HepG2 (cell line): Measurements from ENCODE around the gene MEGF11. TPM values are rescaled to one million over a fixed set of nuclear protein-coding genes. Genes with fewer than 3 reads are reported as not detected.

Experiments
- ATAC-seq: fragments of 200-7000 bp; cut with Tn5 transposase; 3 replicates; pipeline ENCODE4 v1.9.1; 2020; ENCODE audit warnings: mild to moderate bottlenecking, moderate library complexity
- BruUV-seq: library from RNA; stranded (reverse); fragments of 400-500 nt; replicated peaks from 2 replicates; lab custom pipeline; 2021; lab: Mats Ljungman, UMichigan
- CTCF ChIA-PET: fragments of 300-600 bp; formaldehyde crosslinking; extraction: SDS; loops from one replicate; lab custom pipeline; 2021; ENCODE audit warnings: low total read pairs, inconsistent platforms, low intra/inter-chr PET ratio; lab: Yijun Ruan, JAX
- POLR2A ChIA-PET: fragments of 350-600 bp; sonication (Branson Sonifier 250); formaldehyde crosslinking; loops from one replicate; lab custom pipeline; 2020; ENCODE audit warnings: antibody characterized with exemption, inconsistent platforms; lab: Yijun Ruan, JAX
- DNase-seq: peaks from one replicate; pipeline ENCODE4 v3.0.0-alpha.2; 2015; ENCODE audit warnings: low spot score
- FAIRE-seq: peaks from 3 replicates; lab custom pipeline; 2011; peaks lifted over from hg19 to GRCh38; lab: Jason Lieb, UNC
- H2AFZ ChIP-seq: one replicate; pipeline ENCODE4 v1.6.1; 2011; ENCODE audit warnings: low read length, inconsistent platforms
- H3K27ac ChIP-seq: fragments of 300-600 bp; 3 replicates; pipeline ENCODE4 v1.8.0; 2011; ENCODE audit warnings: mixed run types, mild to moderate bottlenecking, mixed read lengths, low read length, inconsistent platforms; ENCODE audit not compliant: insufficient read depth; ENCODE audit errors: extremely low read length
- H3K27me3 ChIP-seq, 2 experiments: fragments of 200-600 bp in 1 of 2; 2 replicates in 1 of 2; 3 replicates in 1 of 2; pipeline versions ENCODE4 v1.6.0 to v1.8.0; 2011; ENCODE audit warnings: low read length in 2 of 2, mild to moderate bottlenecking in 2 of 2, moderate library complexity in 2 of 2, inconsistent platforms in 1 of 2; ENCODE audit not compliant: insufficient read depth in 2 of 2, control insufficient read depth in 1 of 2
- H3K36me3 ChIP-seq, 2 experiments: fragments of 200-600 bp in 1 of 2; replicated peaks in 1 of 2; 2 replicates in 1 of 2; 3 replicates in 1 of 2; pipeline versions ENCODE4 v1.5.1 to v1.8.0; 2011; ENCODE audit warnings: low read length in 2 of 2, inconsistent platforms in 1 of 2; ENCODE audit not compliant: insufficient read depth in 2 of 2, control insufficient read depth in 1 of 2
- H3K4me1 ChIP-seq: 2 replicates; pipeline ENCODE4 v1.5.1; 2012; ENCODE audit warnings: low read length, inconsistent platforms; ENCODE audit not compliant: insufficient read depth
- H3K4me2 ChIP-seq: 2 replicates; pipeline ENCODE4 v1.6.0; 2011; ENCODE audit warnings: low read depth, low read length, inconsistent platforms
- H3K4me3 ChIP-seq, 3 experiments: fragments of 200-600 bp in 1 of 3; sonication (generic), shearing (Covaris generic) in 1 of 3; replicated peaks in 1 of 3; 2 replicates each; pipeline ENCODE4 v1.5.1; 2011 to 2016; ENCODE audit warnings: low read length in 3 of 3, inconsistent platforms in 2 of 3, low read depth in 2 of 3, mild to moderate bottlenecking in 2 of 3, control low read depth in 1 of 3, mixed read lengths in 1 of 3; ENCODE audit not compliant: insufficient read depth in 1 of 3
- H3K79me2 ChIP-seq: one replicate; pipeline ENCODE4 v1.6.1; 2011; ENCODE audit warnings: low read length, inconsistent platforms; ENCODE audit not compliant: insufficient read depth
- H3K9ac ChIP-seq: 2 replicates; pipeline ENCODE4 v1.6.0; 2011; ENCODE audit warnings: mild to moderate bottlenecking, low read depth, low read length, inconsistent platforms; ENCODE audit not compliant: insufficient read depth
- H3K9me3 ChIP-seq: 2 replicates; pipeline ENCODE4 v1.5.1; 2012; ENCODE audit warnings: mild to moderate bottlenecking, low read length
- H4K20me1 ChIP-seq: 2 replicates; pipeline ENCODE4 v1.6.0; 2011; ENCODE audit warnings: inconsistent platforms, mild to moderate bottlenecking, low read length, moderate library complexity; ENCODE audit not compliant: insufficient read depth
- ARHGAP35 ChIP-seq: sonication (generic); formaldehyde crosslinking; IDR thresholded peaks from 2 replicates; pipeline ENCODE4 v1.9.0; 2022; ENCODE audit warnings: mild to moderate bottlenecking, inconsistent platforms, moderate library complexity, missing genetic modification reagents, borderline replicate concordance
- ELF4 ChIP-seq: sonication (generic); formaldehyde crosslinking; IDR thresholded peaks from 2 replicates; pipeline ENCODE4 v1.5.0; 2020; ENCODE audit warnings: missing genetic modification reagents, mild to moderate bottlenecking, moderate library complexity, borderline replicate concordance
- HNF4A ChIP-seq: sonication (generic); formaldehyde crosslinking; IDR thresholded peaks from 2 replicates; pipeline ENCODE4 v1.4.0; 2020; ENCODE audit warnings: missing genetic modification reagents
- HOXA9 ChIP-seq: sonication (generic); formaldehyde crosslinking; IDR thresholded peaks from 2 replicates; pipeline ENCODE4 v1.8.1; 2022; ENCODE audit warnings: missing genetic modification reagents, mild to moderate bottlenecking, moderate library complexity, borderline replicate concordance
- KDM5A ChIP-seq: fragments of 200-600 bp; sonication (generic); IDR thresholded peaks from 2 replicates; pipeline ENCODE4 v1.7.0; 2018; ENCODE audit warnings: antibody characterized with exemption, mild to moderate bottlenecking, low read length, borderline replicate concordance
- NR2F1 ChIP-seq, 2 experiments: fragments of 450-650 bp in 1 of 2; formaldehyde crosslinking in 1 of 2; IDR thresholded peaks; 2 replicates each; pipeline versions ENCODE4 v1.5.0 to v1.6.1; 2016 to 2020; ENCODE audit warnings: mild to moderate bottlenecking in 1 of 2, missing compliant biosample characterization in 1 of 2, missing genetic modification reagents in 1 of 2, moderate library complexity in 1 of 2
- YY1 ChIP-seq: IDR thresholded peaks from 2 replicates; pipeline ENCODE4 v1.6.1; 2011; ENCODE audit warnings: low read length, low read depth, moderate library complexity, mild to moderate bottlenecking; ENCODE audit not compliant: insufficient read depth, insufficient replicate concordance
- ZC3H4 ChIP-seq: sonication (generic); formaldehyde crosslinking; IDR thresholded peaks from 2 replicates; pipeline ENCODE4 v1.4.0; 2020; ENCODE audit warnings: missing genetic modification reagents, borderline replicate concordance
- ZNF282 ChIP-seq: fragments of 450-650 bp; IDR thresholded peaks from 2 replicates; pipeline ENCODE4 v1.6.1; 2018; ENCODE audit not compliant: partially characterized antibody
- ZNF343 ChIP-seq: sonication (generic); formaldehyde crosslinking; IDR thresholded peaks from 2 replicates; pipeline ENCODE4 v1.4.0; 2020; ENCODE audit warnings: mild to moderate bottlenecking, missing genetic modification reagents
- ZNF382 ChIP-seq: sonication (generic); formaldehyde crosslinking; IDR thresholded peaks from 2 replicates; pipeline ENCODE4 v1.5.0; 2020; ENCODE audit warnings: missing genetic modification reagents, mild to moderate bottlenecking, borderline replicate concordance
- ZSCAN29 ChIP-seq: sonication (generic); formaldehyde crosslinking; conservative IDR thresholded peaks from 2 replicates; pipeline ENCODE4 v1.4.0; 2020; ENCODE audit warnings: mild to moderate bottlenecking, missing genetic modification reagents
- WGBS: methylation state at CpG from one replicate; pipeline ENCODE4 v1.1.6; 2017; ENCODE audit warnings: low lambda C conversion rate; 5-methylcytosine and 5-hydroxymethylcytosine counted together
- in situ Hi-C: cut with HindIII; loops from 2 replicates; pipeline ENCODE4 v1.10.0; 2017; ENCODE audit warnings: low pct_unique_long_range_greater_than_20kb; ENCODE audit not compliant: extremely low pct_ligation_motif_present
- intact Hi-C: fragments of 100-400 bp; cut with micrococcal nuclease; formaldehyde crosslinking; loops from one replicate; pipeline ENCODE4 v1.10.0; 2022; ENCODE audit not compliant: unreplicated experiment
- polyA plus RNA-seq, 8 experiments: library from polyadenylated mRNA; depleted of rRNA in 3 of 8; stranded (reverse) in 7 of 8; unstranded in 1 of 8; fragments of >200 nt; fragmentation: Illumina TruSeq in 4 of 8; extraction: Trizol in 4 of 8; gene quantifications; 2 replicates each; pipeline versions ENCODE4 v1.2.1 to v1.2.3, GENCODE V29; 2011 to 2016; ENCODE audit warnings: low read depth in 4 of 8, missing spikeins in 1 of 8, mixed read lengths in 1 of 8; ENCODE audit not compliant: insufficient read depth in 1 of 8
- total RNA-seq, 5 experiments: library from RNA; depleted of rRNA; stranded (reverse); fragments of >200 nt; fragmentation: Illumina TruSeq; extraction: Trizol; gene quantifications; 2 replicates each; pipeline ENCODE4 v1.2.3, GENCODE V29; 2016; ENCODE audit warnings: low read depth in 1 of 5
- TF ChIP-seq, protein P1 (sequence below): sonication (generic); formaldehyde crosslinking; IDR thresholded peaks from 2 replicates; pipeline ENCODE4 v1.4.0; 2020; ENCODE audit warnings: low read depth, missing genetic modification reagents
- TF ChIP-seq, protein P2 (sequence below): IDR thresholded peaks from 2 replicates; pipeline ENCODE4 v1.6.1; 2016; ENCODE audit warnings: low read depth
- TF ChIP-seq, protein P3 (sequence below): IDR thresholded peaks from 2 replicates; pipeline ENCODE4 v1.6.1; 2016; ENCODE audit warnings: missing genetic modification reagents, missing compliant biosample characterization

Gene MEGF11
- total and polyA plus RNA-seq, 2 of the 13 experiments (the other 11 are each of a cell fraction or from before 2014, with no cell fraction given), result not detected

DNA sequence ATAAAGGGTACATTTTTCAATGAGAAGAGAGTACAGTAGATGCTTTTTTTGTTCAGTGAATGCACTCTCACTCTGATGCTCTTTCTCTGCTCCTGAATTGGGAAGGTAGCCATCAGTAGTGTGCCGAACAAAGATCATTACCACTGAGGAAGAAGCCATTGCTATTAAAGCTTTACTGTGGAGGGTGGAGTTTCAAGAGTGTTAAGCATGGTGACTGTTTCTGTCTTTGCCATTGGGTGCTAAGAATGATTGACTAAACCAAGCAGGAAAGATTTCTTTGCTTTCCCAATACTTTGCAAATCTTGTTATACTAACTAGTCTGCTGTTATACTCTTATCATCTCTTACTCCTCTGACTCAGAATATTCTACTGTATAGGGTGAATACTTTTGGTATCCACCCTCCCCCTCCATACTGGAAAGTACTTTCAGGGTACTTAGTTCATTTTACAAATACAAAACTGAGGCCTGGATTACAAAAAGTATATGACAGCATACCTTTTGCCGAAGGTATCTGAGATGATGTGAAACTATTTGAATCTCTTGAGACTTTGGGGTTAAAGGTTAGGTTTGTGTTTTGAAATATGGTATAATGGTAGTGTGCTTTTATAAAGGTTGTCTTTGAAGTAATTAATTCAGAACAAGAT lies 382.5 kb downstream of the MEGF11 start:
- Histone ChIP-seq H3K79me2 (peaks cover 66% of the 10 kb centered on the region), H3K4me3 (peak overlapping the region; percentile 68 to 97 (median 88); a peak in 5 of 6 replicates), H3K27ac (peak overlapping the region; percentile 87), H3K9me3 (no peaks in the 10 kb centered on the region), H3K27me3 (no peaks in the 10 kb centered on the region; a peak in 1 of 5 replicates), H2AFZ (no peak overlapping the region), H3K4me1 (peaks cover 47% of the 10 kb centered on the region), H4K20me1 (peaks cover 29% of the 10 kb centered on the region), H3K36me3 (peaks cover 1 to 11% of the 10 kb centered on the region in 2 experiments; a peak in 2 of 5 replicates), H3K9ac (peak overlapping the region; percentile 90), H3K4me2 (peak overlapping the region; percentile 69)
- POLR2A ChIA-PET, result interaction anchor here (1.0 to 4.2 kb wide), 6 partner anchors 31 to 275 kb away, joined by 3 to 34 read pairs (median 4); partner anchors contain the start of genes DENND4A and INTS14
- FAIRE-seq, result no peak
- intact Hi-C loops, result no loop called here
- in situ Hi-C loops, result loop anchor here (25.0 kb wide), 1 partner anchor 234 kb away; no protein-coding TSS in a partner anchor
- 4% methylated on average over 2 of the region's 2 CpGs for WGBS
- peak; percentile 40 for DNase-seq
- CTCF ChIA-PET, result no interaction called here
- ATAC-seq, result peak; percentile 40
- TSS peak; percentile 53 for BruUV-seq
- TF ChIP-seq, protein P1, sequence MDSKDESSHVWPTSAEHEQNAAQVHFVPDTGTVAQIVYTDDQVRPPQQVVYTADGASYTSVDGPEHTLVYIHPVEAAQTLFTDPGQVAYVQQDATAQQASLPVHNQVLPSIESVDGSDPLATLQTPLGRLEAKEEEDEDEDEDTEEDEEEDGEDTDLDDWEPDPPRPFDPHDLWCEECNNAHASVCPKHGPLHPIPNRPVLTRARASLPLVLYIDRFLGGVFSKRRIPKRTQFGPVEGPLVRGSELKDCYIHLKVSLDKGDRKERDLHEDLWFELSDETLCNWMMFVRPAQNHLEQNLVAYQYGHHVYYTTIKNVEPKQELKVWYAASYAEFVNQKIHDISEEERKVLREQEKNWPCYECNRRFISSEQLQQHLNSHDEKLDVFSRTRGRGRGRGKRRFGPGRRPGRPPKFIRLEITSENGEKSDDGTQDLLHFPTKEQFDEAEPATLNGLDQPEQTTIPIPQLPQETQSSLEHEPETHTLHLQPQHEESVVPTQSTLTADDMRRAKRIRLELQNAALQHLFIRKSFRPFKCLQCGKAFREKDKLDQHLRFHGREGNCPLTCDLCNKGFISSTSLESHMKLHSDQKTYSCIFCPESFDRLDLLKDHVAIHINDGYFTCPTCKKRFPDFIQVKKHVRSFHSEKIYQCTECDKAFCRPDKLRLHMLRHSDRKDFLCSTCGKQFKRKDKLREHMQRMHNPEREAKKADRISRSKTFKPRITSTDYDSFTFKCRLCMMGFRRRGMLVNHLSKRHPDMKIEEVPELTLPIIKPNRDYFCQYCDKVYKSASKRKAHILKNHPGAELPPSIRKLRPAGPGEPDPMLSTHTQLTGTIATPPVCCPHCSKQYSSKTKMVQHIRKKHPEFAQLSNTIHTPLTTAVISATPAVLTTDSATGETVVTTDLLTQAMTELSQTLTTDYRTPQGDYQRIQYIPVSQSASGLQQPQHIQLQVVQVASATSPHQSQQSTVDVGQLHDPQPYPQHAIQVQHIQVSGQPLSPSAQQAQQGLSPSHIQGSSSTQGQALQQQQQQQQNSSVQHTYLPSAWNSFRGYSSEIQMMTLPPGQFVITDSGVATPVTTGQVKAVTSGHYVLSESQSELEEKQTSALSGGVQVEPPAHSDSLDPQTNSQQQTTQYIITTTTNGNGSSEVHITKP (CRISPR knock-in tag), result peak; percentile 5; the same call in 1 of the 2 replicates
- TF ChIP-seq YY1, result peak; percentile 53
- TF ChIP-seq, protein P2, sequence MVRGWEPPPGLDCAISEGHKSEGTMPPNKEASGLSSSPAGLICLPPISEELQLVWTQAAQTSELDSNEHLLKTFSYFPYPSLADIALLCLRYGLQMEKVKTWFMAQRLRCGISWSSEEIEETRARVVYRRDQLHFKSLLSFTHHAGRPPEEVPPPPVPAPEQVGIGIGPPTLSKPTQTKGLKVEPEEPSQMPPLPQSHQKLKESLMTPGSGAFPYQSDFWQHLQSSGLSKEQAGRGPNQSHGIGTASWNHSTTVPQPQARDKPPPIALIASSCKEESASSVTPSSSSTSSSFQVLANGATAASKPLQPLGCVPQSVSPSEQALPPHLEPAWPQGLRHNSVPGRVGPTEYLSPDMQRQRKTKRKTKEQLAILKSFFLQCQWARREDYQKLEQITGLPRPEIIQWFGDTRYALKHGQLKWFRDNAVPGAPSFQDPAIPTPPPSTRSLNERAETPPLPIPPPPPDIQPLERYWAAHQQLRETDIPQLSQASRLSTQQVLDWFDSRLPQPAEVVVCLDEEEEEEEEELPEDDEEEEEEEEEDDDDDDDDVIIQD (CRISPR knock-in tag), result no peak
- TF ChIP-seq ZNF282, result no peak
- TF ChIP-seq ARHGAP35 (CRISPR knock-in tag), result no peak
- TF ChIP-seq ZNF382 (CRISPR knock-in tag), result no peak
- TF ChIP-seq HNF4A (CRISPR knock-in tag), result no peak
- 0 out of 2 replicates have a peak, but pooled peaks have one; percentile 21 for TF ChIP-seq ELF4
- no peak for TF ChIP-seq ZSCAN29 (CRISPR knock-in tag)
- 0 out of 4 replicates have a peak, but pooled peaks of 1 of the 2 experiments have one; percentile 13 for TF ChIP-seq NR2F1 (CRISPR knock-in tag; IDR thresholded peaks at IDR 0.05)
- no peak for TF ChIP-seq ZNF343 (CRISPR knock-in tag)
- no peak for TF ChIP-seq HOXA9
- TF ChIP-seq, protein P3, sequence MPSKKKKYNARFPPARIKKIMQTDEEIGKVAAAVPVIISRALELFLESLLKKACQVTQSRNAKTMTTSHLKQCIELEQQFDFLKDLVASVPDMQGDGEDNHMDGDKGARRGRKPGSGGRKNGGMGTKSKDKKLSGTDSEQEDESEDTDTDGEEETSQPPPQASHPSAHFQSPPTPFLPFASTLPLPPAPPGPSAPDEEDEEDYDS (CRISPR knock-in tag), result peak; percentile 77
- TF ChIP-seq KDM5A, result no peak
- TF ChIP-seq ZC3H4 (CRISPR knock-in tag), result no peak
